Medulla oblongata (tissue), 1 donor: ENCODE measurements around the gene CHCHD6.

ENCODE experiments used
- DNase-seq: peaks from one replicate; pipeline ENCODE4 v3.0.0-alpha.2; 2015; ENCODE audit errors: extremely low spot score

The CHCHD6 gene

GRCh38 chr3:126743350-126743749 is 39.3 kb downstream of the CHCHD6 start:
- DNase-seq = no peak

DNA sequence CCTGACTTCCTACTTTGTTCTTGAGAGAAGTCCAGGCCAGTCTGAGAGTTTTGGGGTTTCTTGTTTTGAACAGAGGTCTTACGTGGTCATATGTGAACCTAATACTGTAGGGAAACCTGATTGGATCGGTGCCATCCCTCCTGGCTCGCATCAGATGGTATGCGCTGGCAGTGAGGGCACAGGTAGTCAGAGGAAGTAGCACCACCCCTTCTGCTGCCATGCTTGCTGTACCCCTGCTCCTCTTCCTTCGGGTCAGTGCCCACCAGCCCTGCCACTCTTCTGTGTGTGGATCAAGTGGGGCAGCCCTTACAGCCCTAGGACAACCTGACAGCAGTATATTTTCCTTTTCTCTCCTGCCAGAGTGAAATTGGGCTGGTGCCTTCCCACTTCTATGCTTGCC is 39.7 kb downstream of the CHCHD6 start:
- no peak for DNase-seq

DNA sequence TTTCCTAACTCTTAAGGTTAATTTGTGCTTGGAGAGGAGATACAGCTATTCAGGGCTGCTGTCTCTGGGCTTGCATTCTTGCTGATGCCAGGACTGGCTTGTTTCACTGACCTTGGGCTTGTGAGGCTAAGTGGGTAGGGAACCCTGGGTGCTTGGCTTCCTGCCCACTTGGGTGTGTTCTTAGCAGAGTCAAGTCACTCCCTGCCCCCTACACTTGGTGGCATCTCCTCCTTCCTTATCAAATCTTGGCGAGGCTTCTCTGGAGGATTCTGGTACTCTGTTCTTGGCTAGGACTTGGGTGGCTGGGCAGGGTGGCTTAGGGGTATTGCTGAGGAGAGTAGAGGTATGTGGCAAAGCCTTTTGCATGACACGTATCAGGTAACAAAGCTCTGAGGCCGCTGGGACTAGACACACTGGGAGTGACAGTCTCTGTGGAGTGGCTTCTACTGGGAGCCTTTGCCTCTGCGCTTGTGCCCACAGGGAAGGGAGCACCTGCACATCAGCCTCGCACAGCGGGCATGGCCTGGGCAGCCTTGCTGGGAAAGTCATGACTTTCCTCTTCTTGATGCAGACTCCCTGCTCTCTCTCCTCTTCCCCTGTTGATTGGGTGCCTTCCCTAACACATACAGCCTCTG is 41.8 kb downstream of the CHCHD6 start:
- DNase-seq = no peak

DNA sequence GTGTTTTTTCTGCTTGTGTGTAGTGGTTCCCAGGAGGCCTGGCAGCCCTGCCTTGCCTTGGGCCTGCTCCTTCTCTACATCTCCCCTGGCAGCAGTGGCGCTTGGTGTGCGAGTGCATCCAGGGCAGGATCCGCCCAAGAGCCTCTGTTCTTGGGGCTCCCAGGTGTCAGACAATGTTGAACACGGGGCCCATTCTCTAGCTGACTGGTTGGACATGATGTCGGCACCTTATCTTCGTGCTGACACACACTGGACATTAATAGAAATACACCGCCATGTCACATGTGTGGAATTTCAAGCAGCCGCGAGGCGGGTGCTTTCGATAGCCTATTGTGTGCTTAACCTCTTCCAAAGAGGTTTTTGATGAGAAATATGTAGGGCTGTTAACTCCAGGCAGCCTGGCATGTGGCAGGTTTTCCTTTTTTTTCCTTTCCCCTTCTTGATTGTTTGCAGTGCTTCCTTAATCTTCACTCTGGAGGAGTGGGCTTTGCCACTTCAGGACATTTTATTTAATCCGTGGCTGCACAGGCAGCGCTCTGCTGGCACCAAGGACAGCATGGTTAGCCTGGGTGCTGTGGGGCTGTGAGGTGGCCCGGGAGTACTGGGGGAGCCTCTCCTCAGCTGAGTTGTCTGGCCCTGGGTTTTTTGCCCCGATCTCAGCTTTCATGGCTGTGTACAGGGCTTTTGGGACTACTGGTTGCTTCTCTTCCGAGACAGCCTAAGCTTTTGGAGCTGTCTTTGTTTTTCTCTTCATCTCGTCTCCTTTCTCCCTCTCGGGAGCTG is 42.5 kb downstream of the CHCHD6 start:
- DNase-seq = peak; percentile 2

GRCh38 chr3:126747768-126748167 is 43.7 kb downstream of the CHCHD6 start:
- DNase-seq = no peak

GRCh38 chr3:126748701-126749546 is 44.9 kb downstream of the CHCHD6 start:
- no peak for DNase-seq

- DNase-seq = no peak
These were observed 45.5 kb downstream of the CHCHD6 start for GRCh38 chr3:126749547-126749875.

DNA sequence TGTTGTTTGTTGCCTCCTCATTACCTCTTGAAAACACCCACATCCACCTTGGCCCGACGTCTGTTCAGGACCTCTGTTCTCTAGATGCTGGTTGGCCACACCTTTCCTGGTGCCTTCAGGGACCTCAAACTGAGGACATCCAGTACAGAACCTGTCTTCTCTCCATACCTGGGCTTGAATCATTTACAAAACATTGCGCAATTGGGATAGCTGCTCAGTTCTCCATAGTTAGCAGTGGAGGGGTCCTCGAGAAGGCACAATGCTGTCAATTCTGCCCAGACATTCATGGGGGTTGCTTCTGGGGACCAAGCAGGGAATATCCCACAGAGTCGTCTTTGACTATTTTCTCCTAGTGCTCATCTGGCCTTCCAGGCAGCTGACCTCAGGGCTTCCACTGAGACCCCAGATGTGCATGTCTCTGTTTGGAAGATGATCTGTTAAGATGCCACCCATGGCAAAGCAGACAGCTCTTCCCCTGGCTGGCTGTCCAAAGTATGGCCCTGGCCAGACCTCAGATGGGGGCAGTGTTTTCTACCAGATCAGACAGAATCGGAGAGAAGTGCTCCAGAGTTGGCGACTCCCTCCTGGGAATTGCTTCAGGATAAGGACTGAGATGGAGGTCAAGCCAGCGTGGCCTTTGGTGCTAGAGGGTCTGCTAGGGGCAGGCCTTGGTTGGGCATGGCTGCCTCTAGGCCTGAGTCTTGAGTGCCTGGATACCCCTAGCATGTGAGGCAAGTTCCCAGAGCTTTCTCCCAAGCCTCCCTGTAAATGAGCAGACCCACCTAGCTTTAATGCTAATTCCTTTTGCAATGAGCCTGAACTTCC is 46.1 kb downstream of the CHCHD6 start:
- DNase-seq = no peak

- DNase-seq = no peak
These were observed 46.7 kb downstream of the CHCHD6 start for GRCh38 chr3:126750756-126751121.

GRCh38 chr3:126751611-126752302 is 47.7 kb downstream of the CHCHD6 start:
- DNase-seq = no peak

DNA sequence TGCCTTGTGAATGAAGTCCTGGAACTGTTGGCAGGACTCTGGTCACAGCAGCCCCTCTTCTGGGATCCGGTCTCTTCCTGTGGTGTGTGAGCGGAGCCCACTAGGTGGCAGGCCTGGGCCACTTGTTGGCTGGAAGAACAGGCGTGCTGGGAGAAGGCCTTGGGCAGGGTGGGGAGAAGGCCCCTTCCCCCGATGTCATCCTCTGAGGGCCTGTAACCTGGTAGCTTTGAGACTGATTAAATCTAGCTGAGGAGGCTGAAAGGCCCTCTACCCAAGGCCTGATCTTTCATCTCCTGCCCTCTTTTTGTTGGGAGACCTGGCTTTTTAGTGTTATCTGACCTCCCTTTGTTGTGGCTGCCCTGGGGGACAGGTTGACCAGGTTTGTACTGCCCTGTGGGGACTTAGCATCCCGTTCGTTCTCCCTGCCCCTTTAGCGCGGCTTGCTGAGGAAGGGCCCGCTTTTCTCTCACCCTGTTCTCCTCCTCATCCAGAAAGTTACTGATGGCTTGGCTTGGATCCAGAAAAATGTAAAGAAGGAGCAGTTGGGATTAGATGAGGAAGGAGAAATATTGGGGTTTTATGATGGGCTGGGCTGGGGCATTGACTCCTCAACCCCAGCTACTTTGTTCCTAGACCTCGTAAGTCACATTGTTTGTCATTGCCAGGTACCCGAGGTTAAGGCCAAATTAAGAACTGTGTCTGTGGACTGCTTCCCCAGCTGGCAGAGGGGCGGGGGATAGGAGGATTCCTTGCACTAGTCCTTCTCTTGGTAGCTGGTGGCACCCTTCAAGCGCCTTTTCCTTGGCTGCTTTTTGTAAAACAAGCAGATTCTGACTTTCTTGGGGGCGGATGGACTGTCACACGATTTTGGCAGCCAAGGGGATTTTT is 48.5 kb downstream of the CHCHD6 start:
- DNase-seq = peak; percentile 86

GRCh38 chr3:126753191-126754160 is 49.4 kb downstream of the CHCHD6 start:
- no peak for DNase-seq

DNA sequence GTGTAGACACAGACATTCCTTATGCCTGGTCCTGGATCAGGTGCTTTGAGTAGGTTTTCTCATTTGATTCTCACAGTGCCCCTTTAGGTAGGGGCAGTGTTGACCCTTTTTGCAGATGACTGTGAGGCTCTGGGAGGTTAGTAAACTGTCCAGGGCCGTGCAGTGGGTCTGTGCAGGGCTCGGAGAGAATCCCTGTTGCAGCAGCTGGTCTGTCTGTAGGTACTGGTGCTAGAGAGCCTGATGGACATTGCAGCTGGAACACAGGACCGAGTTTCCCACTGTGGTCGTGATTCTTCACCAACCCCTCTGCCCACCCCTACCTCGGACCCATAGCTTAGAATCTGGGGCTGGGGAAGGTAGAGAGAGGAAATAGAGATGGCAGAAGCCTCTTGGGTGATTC is 51.8 kb downstream of the CHCHD6 start:
- no peak for DNase-seq

GRCh38 chr3:126758026-126758425 is 54.0 kb downstream of the CHCHD6 start:
- no peak for DNase-seq

DNA sequence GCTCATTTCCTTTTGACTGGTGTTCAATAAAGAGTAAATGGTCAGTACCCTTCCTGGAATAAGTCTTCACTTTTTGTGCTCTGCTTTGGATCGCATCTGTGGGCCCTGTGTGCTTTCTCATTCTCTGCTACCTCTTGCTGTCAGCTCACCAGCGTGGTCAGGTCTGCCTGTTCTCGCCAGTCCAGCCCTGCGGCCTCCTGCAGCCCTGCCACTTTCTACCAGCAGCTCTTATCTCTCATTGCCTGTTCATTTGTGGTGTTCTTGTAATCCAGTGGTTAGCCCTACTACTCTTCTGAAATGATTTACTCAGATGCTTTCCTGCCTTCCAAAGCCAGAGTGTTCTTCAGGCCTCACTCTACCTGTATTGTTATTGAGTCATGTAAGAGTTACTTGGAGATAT is 54.8 kb downstream of the CHCHD6 start:
- DNase-seq = no peak

- no peak for DNase-seq
These were observed 56.5 kb downstream of the CHCHD6 start for GRCh38 chr3:126760541-126760940.

GRCh38 chr3:126763035-126763434 is 59.0 kb downstream of the CHCHD6 start:
- DNase-seq = no peak

DNA sequence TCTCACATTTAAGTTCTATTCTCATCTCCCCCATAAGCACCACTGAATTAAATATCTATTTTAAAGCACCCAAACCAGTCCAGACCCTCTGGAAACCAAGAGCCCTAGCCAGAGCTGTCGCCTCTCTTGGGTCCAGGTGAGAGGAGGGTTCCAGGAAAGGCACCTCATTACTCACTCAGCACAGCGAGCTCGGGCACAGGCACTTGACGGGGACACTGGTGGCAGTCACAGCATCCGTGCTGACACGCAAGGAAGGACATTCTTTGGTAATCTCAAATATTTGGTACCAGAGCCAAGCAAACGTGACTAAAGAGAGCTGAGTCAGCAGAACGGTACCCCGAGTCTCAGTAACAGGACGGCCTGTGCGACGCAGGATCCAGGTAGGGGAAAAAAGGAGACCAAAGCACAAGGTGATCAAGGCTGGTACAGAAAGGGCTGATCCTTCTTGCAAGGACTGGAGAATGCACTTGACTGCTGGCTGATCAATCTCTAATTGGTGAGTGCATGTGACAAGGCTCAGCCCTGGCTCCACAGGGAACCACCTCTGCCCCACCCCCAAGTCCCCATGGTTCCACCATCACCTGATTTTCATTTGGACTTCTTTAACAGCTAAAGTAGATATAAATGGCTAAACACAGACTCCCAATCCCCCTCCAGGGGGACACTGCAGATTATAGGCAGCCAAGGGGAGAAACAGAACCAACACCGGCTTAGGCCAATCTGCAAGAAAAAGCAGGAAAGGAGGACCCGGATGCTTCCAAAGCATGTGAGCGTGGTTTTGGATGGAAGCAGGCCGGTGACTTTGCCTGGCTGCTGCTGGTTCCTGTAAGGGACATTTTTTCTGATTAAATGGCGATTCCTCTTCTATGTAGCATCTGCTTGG is 61.4 kb downstream of the CHCHD6 start:
- no peak for DNase-seq
